HG02943 (cell line): Measurements from ENCODE around the gene KLLN.
"Not testable (repeated sequence)": the region's sequence is repeated elsewhere in the genome, so short reads cannot be mapped to it uniquely, and the experiment has no call there.

Experiments used
- ATAC-seq: cut with Tn5 transposase; IDR thresholded peaks from one replicate; pipeline ENCODE4 v1.9.1; 2021; ENCODE audit warnings: mild to moderate bottlenecking, low read depth, moderate library complexity; ENCODE audit not compliant: unreplicated experiment

KLLN gene

GRCh38 chr10:87863053-87863943, at the start of gene KLLN, which contains the start of gene PTEN:
KLLN (minus strand) TSS chr10:87863533; CDS start chr10:87862487, 1,046 bp downstream.
PTEN (plus strand) TSS chr10:87863625; CDS start chr10:87864470, 845 bp downstream.
- no peak for ATAC-seq

- not testable (repeated sequence) for ATAC-seq
Measured at GRCh38 chr10:87903396-87903795, 40.1 kb upstream of the KLLN start.

GRCh38 chr10:87897957-87898356, 34.6 kb upstream of the KLLN start:
- not testable (repeated sequence) for ATAC-seq

- ATAC-seq: no peak
Measured at GRCh38 chr10:87896216-87896615, 32.9 kb upstream of the KLLN start.

- ATAC-seq: no peak
Measured at GRCh38 chr10:87895430-87895829, 32.1 kb upstream of the KLLN start.

GRCh38 chr10:87887548-87888289, 24.4 kb upstream of the KLLN start:
- ATAC-seq: no peak

GRCh38 chr10:87887146-87887545, 23.8 kb upstream of the KLLN start:
- ATAC-seq: no peak

GRCh38 chr10:87886635-87887034, 23.3 kb upstream of the KLLN start:
- ATAC-seq: no peak

- ATAC-seq: no peak
Measured at GRCh38 chr10:87882555-87883294, 19.4 kb upstream of the KLLN start.

- not testable (repeated sequence) for ATAC-seq
Measured at GRCh38 chr10:87881373-87882059, 18.2 kb upstream of the KLLN start.

- ATAC-seq: no peak
Measured at GRCh38 chr10:87880336-87880735, 17.0 kb upstream of the KLLN start.

- ATAC-seq: no peak
Measured at GRCh38 chr10:87878664-87879459, 15.5 kb upstream of the KLLN start.

- ATAC-seq: no peak
Measured at GRCh38 chr10:87875929-87876571, 12.7 kb upstream of the KLLN start.

- ATAC-seq: no peak
Measured at GRCh38 chr10:87873656-87874055, 10.3 kb upstream of the KLLN start.

- no peak for ATAC-seq
Measured at GRCh38 chr10:87872828-87873227, 9.5 kb upstream of the KLLN start.

- ATAC-seq: no peak
Measured at GRCh38 chr10:87869773-87870551, 6.6 kb upstream of the KLLN start.

GRCh38 chr10:87869139-87869538, 5.8 kb upstream of the KLLN start:
- ATAC-seq: not testable (repeated sequence)

- ATAC-seq: no peak
Measured at GRCh38 chr10:87868277-87868676, 4.9 kb upstream of the KLLN start.
